NT2/D1 (cell line): ENCODE results near the gene ZHX3.

Source experiments
- YY1 ChIP-seq: IDR thresholded peaks from 2 replicates; pipeline ENCODE4 v1.6.1; 2011; ENCODE audit not compliant: insufficient read length, insufficient read depth
- ZNF274 ChIP-seq: IDR thresholded peaks from 2 replicates; pipeline ENCODE4 v1.6.1; 2011; ENCODE audit warnings: mild to moderate bottlenecking, low read depth, low read length

DNA sequence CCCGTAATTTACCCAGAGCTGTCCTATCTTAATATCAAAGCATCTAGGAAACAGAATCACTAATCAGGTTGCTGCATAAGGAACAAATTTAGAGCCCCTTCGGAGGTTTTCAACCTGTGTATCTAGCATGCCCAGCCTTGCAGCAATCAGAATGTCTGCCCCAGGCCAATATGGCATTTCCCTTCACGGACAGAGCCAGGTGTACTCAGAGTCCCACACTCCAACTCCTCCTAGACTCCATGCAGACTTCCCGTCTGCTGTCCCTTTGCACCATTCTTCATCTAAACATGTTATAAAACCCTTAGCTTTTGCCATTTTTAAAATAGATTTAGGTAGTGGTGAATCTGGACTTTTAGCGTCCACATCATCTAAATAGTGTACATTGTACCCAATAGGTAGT is 61.0 kb downstream of the ZHX3 start:
- TF ChIP-seq YY1, result no peak
- TF ChIP-seq ZNF274, result no peak
